ENCODE data around the gene SHD.
"Not testable (repeated sequence)": the region's sequence is repeated elsewhere in the genome, so short reads cannot be mapped to it uniquely, and the experiment has no call there.

Gene SHD

DNA sequence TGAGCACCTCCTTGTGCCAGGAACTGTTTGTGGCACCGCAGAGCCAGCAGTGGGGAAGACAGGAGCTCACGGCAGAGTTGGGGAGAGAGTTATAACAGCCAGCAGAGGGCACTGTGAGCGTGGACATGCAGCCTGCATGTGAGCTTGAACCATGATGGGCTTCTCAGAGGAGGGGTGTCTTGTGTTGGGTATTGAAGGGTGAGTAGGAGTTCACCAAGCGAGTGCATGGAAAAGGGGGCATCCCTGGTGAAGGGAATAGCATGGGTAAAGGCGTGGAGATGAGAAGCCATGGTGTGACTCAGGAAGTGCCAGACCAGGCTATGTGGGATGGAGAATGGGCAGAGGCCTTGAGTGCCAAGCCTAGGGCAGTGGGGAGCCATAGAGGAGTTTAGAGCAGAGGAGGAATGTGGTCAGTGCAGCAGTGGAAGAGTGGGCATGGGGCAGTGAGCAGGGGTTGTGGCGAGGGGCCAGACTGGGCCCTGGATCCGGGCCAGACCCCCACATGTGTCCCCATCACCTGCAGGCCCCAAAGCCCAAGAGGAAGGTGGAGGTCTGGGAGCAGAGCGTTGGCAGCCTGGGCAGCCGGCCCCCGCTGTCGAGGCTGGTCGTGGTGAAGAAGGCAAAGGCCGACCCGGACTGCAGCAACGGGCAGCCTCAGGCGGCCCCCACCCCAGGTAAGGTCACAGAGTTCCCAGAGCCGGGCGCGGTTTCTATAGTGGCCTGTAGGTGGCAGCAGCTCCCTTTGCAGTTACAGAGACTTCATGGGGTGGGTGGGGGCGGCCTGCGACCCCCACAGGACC, 11.8 kb upstream of the SHD start:
- DNase-seq (ENCODE audit: low read depth), result no peak

GRCh38 chr19:4267901-4268815, 10.9 kb upstream of the SHD start:
- DNase-seq (ENCODE audit: low read depth), result no peak

DNA sequence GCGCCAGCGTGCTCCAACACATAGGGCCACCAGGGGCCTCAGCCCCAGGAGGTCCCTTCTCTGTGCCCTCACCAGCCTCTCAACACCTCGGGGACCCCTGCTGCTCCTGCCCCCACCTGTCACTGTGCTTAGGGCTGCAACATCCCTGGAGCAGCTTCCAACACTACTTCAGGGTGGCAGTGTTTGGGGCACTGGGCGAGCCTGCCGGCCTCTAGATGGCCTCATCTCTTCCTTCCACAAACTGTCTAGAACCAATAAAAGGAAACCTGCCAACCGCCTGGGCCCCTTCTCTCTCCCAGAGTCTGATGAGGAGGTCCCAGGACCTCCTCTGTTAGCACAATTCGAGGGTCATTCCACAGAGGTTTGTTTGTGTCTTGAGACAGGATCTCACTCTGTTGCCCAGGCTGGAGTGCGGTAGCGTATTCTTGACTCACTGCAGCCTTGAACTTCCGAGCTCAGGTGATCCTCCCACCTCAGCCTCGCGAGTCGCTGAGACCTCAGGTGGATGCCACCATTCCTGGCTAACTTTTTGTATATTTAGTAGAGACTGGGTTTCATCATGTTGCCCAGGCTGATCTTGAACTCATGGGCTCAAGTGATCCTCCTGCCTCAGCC, 10.1 kb upstream of the SHD start:
- no peak for DNase-seq (ENCODE audit: low read depth)

GRCh38 chr19:4272894-4273293, 6.2 kb upstream of the SHD start:
- no peak for DNase-seq (ENCODE audit: low read depth)

- not testable (repeated sequence) for DNase-seq (ENCODE audit: low read depth)
These were observed 4.8 kb upstream of the SHD start for GRCh38 chr19:4274321-4274686.

GRCh38 chr19:4277191-4277696, 1.8 kb upstream of the SHD start:
- DNase-seq (ENCODE audit: low read depth), result no peak

DNA sequence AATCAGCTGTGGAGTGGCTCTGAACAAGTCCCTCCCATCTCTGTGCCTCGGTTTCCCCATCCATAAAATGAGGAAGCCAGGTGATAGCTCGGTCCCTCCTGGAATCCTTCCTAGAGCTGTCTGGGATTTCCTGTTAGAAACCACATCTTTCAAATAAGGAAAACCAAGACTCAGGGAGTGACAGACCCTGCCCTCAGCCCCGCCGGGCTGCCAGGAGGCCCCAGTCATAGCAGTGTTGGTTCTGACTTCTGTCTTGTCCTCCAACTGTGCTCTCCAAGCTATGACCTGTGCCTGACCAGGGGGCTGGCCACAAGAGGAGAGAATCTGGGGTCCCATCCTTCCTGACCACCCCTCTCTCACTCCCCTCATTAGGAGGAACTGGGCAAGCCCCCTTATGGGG, 1.1 kb upstream of the SHD start:
- no peak for DNase-seq (ENCODE audit: low read depth)

GRCh38 chr19:4279267-4279529, 132 bp downstream of the SHD start:
- no peak for DNase-seq (ENCODE audit: low read depth)

DNA sequence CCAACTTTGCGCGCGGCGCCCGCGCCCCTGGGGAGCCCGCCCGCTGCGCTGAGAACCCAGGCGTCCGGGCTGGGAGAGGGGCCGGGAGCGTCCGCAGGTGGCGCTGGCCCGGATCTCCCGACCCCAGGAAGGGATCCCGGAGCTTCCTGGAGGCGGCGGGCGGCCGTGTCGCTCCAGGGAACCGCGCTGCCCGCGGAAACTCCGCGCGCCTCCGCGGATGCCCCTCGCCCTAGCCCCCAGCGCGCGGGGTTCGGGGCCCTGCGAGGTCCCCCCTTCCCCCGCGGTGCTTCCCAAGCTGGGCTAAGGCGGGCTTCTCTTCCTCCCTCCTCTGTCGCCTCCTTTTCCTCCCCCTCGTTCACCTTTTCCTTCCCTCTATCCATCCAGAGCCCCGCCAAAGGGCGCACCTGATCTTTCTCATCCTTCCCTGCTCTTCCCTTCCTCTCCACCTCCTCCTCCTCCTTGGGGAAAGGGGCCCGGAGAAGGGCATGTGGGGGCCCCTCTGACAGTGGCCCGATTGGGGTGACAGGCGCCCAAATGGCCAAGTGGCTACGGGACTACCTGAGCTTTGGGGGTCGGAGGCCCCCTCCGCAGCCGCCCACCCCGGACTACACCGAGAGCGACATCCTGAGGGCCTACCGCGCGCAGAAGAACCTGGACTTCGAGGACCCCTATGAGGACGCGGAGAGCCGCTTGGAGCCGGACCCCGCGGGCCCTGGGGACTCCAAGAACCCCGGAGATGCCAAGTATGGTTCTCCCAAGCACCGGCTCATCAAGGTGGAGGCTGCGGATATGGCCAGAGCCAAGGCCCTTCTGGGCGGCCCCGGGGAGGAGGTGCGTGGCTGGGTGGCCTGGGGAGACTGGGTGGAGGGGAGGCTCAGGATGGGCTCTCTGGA, 710 bp downstream of the SHD start:
- no peak for DNase-seq (ENCODE audit: low read depth)

DNA sequence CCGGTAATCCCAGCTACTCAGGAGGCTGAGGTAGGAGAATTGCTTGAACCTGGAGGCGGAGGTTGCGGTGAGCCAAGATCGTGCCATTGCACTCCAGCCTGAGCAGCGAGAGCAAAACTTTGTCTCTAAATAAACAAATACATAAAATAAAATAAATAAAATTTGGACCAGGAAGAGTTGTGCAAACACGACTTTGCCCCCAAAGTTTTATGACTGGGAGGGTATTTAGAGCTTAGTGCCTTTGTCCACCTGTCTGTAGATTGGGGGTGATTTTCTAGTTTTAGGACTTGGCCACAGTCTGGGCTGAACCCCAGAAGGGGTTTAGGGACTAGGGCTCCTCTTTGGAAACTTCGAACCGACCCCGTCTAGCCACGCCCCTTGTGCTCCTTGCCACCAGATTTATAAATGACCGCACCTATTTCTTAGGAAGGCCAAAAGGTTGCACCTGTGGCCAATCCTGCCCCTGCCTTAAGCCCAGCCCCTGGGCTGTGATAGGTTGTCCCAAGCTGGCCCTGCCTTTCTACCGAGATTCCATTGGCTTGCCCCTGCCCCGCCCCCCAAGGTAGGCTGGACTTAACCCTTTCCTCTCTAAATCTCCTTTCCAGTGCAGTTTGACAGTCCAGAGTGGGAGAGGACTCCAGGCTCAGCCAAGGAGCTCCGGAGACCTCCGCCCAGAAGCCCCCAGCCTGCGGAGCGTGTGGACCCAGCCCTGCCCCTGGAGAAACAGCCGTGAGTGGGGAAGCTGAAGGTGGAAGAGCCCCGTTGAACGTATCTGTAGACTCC, 5.3 kb downstream of the SHD start:
- DNase-seq (ENCODE audit: low read depth), result no peak

DNA sequence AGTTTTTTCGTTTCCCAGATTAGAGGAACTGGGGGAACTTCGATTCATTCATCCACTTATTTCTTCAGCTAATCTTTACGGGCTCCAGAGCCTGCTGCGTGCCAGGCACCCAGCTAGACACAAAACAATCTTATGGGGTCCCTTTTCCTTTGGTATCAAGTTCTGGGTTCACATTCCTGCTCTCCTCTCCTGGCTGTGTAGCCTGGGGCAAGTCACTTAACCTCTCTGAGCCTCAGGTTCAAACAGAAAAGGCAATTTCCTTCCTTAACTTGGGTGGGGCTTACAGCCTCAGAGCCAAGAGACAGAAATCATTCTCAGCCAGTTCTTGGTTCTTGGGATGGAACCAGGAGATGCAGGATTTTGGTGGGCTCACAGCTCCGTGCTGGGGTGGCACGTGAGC, 5.9 kb downstream of the SHD start:
- DNase-seq (ENCODE audit: low read depth), result no peak

DNA sequence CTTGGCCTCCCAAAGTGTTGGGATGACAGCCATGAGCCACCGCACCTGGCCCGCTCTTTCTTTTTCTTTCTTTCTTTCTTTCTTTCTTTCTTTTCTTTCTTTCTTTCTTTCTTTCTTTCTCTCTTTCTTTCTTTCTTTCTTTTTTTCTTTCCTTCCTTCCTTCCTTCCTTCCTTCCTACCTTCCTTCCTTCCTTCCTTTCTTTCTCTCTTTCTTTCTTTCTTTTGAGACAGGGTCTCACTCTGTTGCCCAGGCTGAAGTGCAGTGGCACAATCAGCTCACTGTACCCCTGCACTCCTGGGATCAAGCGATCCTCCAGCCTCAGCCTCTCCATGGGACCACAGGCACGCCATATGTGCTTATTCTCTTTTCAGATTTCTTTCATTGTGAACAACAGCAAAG, 7.1 kb downstream of the SHD start:
- not testable (repeated sequence) for DNase-seq (ENCODE audit: low read depth)

- no peak for DNase-seq (ENCODE audit: low read depth)
These were observed 9.2 kb downstream of the SHD start for GRCh38 chr19:4288091-4288777.

GRCh38 chr19:4291184-4291732, 12.2 kb downstream of the SHD start:
- DNase-seq (ENCODE audit: low read depth), result no peak

DNA sequence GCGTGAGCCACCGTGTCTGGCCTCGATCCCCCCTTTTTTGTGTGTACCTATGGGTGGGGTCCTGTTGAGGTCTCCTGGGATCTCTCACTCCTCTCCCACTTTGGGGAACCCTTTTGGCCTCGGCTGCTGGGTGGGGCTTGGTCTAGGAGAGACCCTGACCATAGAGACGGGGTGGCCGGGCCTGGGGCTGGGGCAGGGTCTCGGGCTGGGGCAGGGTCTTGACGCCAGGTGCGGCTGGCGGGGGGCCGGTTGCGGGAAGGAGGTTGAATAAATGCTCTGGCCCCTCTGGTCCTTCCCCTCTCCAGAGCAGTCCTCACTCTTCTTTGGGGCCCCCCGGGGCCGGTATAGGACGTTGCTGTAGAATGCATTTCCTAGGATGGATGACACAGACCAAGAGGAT, 13.4 kb downstream of the SHD start:
- DNase-seq (ENCODE audit: low read depth), result no peak

GRCh38 chr19:4294389-4294788, 15.3 kb downstream of the SHD start:
- no peak for DNase-seq (ENCODE audit: low read depth)

DNA sequence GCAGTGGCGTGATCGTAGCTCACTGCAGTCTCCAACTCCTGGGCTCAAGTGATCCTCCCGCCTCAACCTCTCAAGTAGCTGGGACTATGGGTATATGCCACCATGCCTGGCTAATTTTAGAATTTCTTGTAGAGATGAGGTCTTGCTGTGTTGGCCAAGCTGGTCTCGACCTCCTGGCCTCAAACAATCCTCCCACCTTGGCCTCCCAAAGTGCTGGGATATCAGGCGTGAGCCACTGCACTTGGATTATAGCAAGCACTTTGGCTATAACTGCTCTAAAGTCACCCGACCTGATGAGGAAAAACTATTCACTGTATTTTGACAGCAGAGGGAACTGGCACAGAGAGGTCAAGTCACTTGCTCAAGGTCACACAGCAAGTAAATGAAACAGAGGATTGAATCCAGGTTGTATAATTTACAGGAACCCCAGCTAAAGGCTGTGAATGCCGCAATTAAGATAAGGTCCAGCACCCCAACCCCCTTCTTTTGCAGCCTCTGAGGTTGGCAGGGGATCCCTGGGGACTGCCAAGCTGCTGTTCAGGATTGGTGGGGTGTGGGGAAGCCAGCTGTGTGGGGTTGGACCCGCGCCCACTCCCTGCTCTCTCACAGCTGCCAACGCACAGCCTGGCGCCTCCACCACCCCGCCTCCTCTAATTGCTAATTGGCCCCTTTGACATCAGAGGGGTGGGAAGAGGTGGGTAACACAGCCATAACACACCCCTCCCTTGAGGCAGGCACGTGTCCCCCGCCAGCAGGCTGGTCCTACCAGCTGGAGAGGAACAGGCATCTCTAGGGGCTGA, 17.1 kb downstream of the SHD start:
- no peak for DNase-seq (ENCODE audit: low read depth)

DNA sequence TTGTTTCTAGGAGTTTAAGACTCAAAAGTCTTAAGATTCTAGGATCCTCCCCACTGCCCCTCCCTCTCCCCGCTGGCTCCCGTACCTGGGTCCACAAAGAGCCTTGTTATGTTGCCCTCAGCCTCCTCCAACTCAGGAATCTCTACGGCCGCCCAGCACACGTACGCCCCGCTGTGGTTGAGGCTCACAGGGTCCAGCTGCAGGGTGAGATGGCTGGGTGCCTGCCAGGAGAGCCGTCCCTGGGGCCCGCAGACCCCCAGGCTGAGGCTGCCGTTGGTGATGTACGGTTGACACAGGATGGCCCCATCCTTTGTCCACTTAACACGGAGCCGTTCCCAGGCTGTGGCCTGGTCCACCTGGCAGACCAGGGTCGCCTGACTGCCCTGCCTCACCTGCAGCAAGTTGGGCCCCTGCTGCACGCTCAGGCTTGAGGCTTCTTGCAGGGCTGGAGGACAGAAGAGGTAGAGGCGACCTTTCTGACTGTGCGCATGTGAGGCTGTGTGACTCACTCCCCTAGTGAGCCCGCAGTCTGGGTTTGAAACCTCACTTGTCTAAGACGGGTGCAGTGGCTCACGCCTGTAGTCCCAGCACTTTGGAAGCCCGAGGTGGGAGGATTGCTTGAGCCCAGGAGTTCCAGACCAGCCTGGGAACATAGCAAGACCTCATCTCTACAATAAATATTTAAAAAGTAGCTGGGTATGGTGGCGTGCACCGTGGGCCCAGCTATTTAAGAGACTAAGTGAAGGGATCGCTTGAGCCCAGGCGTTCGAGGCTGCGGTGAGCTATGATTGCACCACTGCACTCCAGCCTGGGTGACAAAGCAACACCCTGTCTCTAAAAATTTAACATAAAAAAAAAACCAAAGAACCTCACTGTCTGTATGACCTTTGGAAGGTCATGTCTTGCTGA, 19.1 kb downstream of the SHD start:
- DNase-seq (ENCODE audit: low read depth), result no peak

Data from HS-5 (cell line).